Keratinocyte (primary cell): ENCODE data around the gene WDR83. TPM values are rescaled to one million over a fixed set of nuclear protein-coding genes. Genes with fewer than 3 reads are reported as not detected.

Experiments used
- DNase-seq: peaks from one replicate; pipeline ENCODE4 v3.0.0-alpha.2; 2011; ENCODE audit warnings: low read depth, missing footprints, low spot score
- FAIRE-seq: peaks from 2 replicates; lab custom pipeline; 2011; peaks lifted over from hg19 to GRCh38; lab: Jason Lieb, UNC
- H2AFZ ChIP-seq: 2 replicates; pipeline ENCODE4 v1.6.0; 2012; ENCODE audit warnings: low read length, control low read depth, inconsistent platforms; ENCODE audit not compliant: control insufficient read depth
- H3K27ac ChIP-seq: 2 replicates; pipeline ENCODE4 v1.5.1; 2011; ENCODE audit warnings: low read length; ENCODE audit not compliant: control insufficient read depth, insufficient read depth
- H3K27me3 ChIP-seq: 3 replicates; pipeline ENCODE4 v1.6.0; 2011; ENCODE audit warnings: low read length; ENCODE audit not compliant: control insufficient read depth, insufficient read depth; ENCODE audit errors: extremely low read depth
- H3K36me3 ChIP-seq, 2 experiments: 2 replicates in 1 of 2; 3 replicates in 1 of 2; pipeline ENCODE4 v1.5.1; 2011; ENCODE audit warnings: low read length in 2 of 2, mild to moderate bottlenecking in 1 of 2; ENCODE audit not compliant: control insufficient read depth in 2 of 2, insufficient read depth in 2 of 2; ENCODE audit errors: extremely low read depth in 1 of 2
- H3K4me1 ChIP-seq: 3 replicates; pipeline ENCODE4 v1.5.1; 2011; ENCODE audit warnings: low read length; ENCODE audit not compliant: control insufficient read depth, insufficient read depth; ENCODE audit errors: extremely low read depth
- H3K4me2 ChIP-seq: 3 replicates; pipeline ENCODE4 v1.6.0; 2011; ENCODE audit warnings: low read depth, low read length; ENCODE audit not compliant: control insufficient read depth, insufficient read depth; ENCODE audit errors: extremely low read depth
- H3K4me3 ChIP-seq, 3 experiments: fragments of 200-600 bp in 1 of 3; sonication (generic) in 1 of 3; 2 replicates in 2 of 3; 3 replicates in 1 of 3; pipeline ENCODE4 v1.5.1; 2011 to 2016; ENCODE audit warnings: low read length in 3 of 3, mild to moderate bottlenecking in 3 of 3, control low read depth in 2 of 3, inconsistent platforms in 1 of 3, low read depth in 1 of 3, mixed read lengths in 1 of 3, mixed run types in 1 of 3, moderate library complexity in 1 of 3; ENCODE audit not compliant: control insufficient read depth in 2 of 3, insufficient read depth in 2 of 3; ENCODE audit errors: extremely low read depth in 1 of 3
- H3K79me2 ChIP-seq: 2 replicates; pipeline ENCODE4 v1.6.0; 2012; ENCODE audit warnings: low read length; ENCODE audit not compliant: control insufficient read depth, insufficient read depth
- H3K9ac ChIP-seq: 3 replicates; pipeline ENCODE4 v1.6.0; 2011; ENCODE audit warnings: low read length; ENCODE audit not compliant: control insufficient read depth, insufficient read depth; ENCODE audit errors: extremely low read depth
- H3K9me1 ChIP-seq: 3 replicates; pipeline ENCODE4 v1.6.0; 2011; ENCODE audit warnings: low read length; ENCODE audit not compliant: control insufficient read depth, insufficient read depth; ENCODE audit errors: extremely low read depth
- H3K9me3 ChIP-seq: 2 replicates; pipeline ENCODE4 v1.5.1; 2012; ENCODE audit warnings: low read depth, low read length; ENCODE audit not compliant: control insufficient read depth
- H4K20me1 ChIP-seq: 3 replicates; pipeline ENCODE4 v1.6.0; 2011; ENCODE audit warnings: low read length; ENCODE audit not compliant: control insufficient read depth, insufficient read depth; ENCODE audit errors: extremely low read depth
- EZH2 ChIP-seq: IDR thresholded peaks from one replicate; pipeline ENCODE4 v1.6.1; 2012; ENCODE audit warnings: inconsistent platforms, mild to moderate bottlenecking, low read length, moderate library complexity
- dilution Hi-C: fragments of 300-500 bp; cut with MboI; formaldehyde crosslinking; loops from one replicate; pipeline ENCODE4 v1.7.0; 2020; ENCODE audit warnings: low sequenced_read_pairs; ENCODE audit not compliant: extremely low pct_ligation_motif_present
- polyA plus RNA-seq, 5 experiments: library from polyadenylated mRNA; depleted of rRNA in 3 of 5; stranded (reverse) in 3 of 5; stranded (forward) in 1 of 5; unstranded in 1 of 5; fragments of >200 nt; gene quantifications; 1 replicate in 1 of 5; 2 replicates in 3 of 5; 3 replicates in 1 of 5; pipeline versions ENCODE4 v1.2.1 to v1.2.3, GENCODE V29; 2011 to 2012; ENCODE audit warnings: missing spikeins in 2 of 5, low read depth in 1 of 5, low replicate concordance in 1 of 5
- TF ChIP-seq, protein P1 (sequence below), 3 experiments: IDR thresholded peaks in 1 of 3; conservative IDR thresholded peaks in 1 of 3; optimal IDR thresholded peaks in 1 of 3; 2 replicates in 2 of 3; 3 replicates in 1 of 3; pipeline versions ENCODE3 to v1.5.1; 2011; ENCODE audit warnings: low read length in 3 of 3, mild to moderate bottlenecking in 3 of 3, moderate library complexity in 2 of 3, control low read depth in 1 of 3, inconsistent platforms in 1 of 3; ENCODE audit not compliant: insufficient read depth in 2 of 3; ENCODE audit errors: extremely low read depth in 1 of 3

WDR83 gene
- polyA plus RNA-seq, 1 donor (not counting 4 experiments of a cell fraction or from before 2014, with no cell fraction given) = 3.8 TPM

DNA sequence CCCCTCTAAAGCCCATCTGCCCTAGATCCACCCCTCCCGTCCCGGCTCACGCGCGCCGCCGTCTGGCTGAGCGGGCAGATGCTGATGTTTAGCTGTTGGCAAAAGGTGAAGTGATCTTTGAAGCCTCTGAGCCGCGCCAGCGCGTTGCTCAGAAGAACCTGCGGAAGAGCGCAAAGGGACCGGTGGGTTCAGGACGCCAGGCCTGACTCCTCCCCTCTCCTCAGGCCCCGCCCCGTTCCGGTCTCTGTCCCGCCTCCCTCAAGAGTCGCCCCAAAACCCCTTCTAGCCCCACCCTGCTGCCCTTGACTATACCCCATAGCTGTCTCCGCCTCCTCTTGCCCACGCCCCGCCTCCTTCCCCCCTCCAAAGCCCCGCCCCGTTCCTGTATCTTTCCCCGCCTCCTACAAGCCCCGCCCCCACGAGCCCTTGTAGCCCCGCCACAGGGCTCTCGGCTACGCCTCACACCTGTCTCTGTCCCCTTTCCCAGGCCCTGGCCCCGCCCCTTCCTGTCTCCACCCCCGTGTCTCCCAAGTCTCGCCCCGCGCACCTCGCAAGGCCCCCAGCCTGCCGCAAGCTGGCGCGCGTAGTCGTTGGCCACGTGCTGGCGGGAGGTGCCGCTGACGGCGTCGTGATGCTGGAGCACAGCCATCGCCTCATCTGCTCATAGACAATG, 9.6 kb upstream of the WDR83 start:
- Histone ChIP-seq H3K27me3 (no peaks in the 10 kb centered on the region), H3K36me3 (peaks cover 18 to 21% of the 10 kb centered on the region in 2 experiments), H3K9ac (no peak overlapping the region), H3K79me2 (no peaks in the 10 kb centered on the region), H3K27ac (no peak overlapping the region), H3K9me1 (peaks cover 3% of the 10 kb centered on the region), H4K20me1 (no peaks in the 10 kb centered on the region), H3K9me3 (no peaks in the 10 kb centered on the region), H3K4me3 (no peak overlapping the region), H3K4me2 (no peak overlapping the region), H2AFZ (no peak overlapping the region), H3K4me1 (no peaks in the 10 kb centered on the region)
- dilution Hi-C loops = no loop called here
- DNase-seq (no peak), FAIRE-seq (no peak)
- TF ChIP-seq EZH2 = no peak
- TF ChIP-seq, protein P1, sequence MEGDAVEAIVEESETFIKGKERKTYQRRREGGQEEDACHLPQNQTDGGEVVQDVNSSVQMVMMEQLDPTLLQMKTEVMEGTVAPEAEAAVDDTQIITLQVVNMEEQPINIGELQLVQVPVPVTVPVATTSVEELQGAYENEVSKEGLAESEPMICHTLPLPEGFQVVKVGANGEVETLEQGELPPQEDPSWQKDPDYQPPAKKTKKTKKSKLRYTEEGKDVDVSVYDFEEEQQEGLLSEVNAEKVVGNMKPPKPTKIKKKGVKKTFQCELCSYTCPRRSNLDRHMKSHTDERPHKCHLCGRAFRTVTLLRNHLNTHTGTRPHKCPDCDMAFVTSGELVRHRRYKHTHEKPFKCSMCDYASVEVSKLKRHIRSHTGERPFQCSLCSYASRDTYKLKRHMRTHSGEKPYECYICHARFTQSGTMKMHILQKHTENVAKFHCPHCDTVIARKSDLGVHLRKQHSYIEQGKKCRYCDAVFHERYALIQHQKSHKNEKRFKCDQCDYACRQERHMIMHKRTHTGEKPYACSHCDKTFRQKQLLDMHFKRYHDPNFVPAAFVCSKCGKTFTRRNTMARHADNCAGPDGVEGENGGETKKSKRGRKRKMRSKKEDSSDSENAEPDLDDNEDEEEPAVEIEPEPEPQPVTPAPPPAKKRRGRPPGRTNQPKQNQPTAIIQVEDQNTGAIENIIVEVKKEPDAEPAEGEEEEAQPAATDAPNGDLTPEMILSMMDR (optimal IDR thresholded peaks at IDR 0.05 in 1 of 3, IDR thresholded peaks at IDR 0.05 in 1 of 3, conservative IDR thresholded peaks at IDR 0.05 in 1 of 3; ENCODE audit: extremely low read depth in 1 of 3, insufficient read depth in 2 of 3, low read length in 3 of 3) = no peak

GRCh38 chr19:12657966-12658365, 8.6 kb upstream of the WDR83 start:
- TF ChIP-seq, protein P1 (optimal IDR thresholded peaks at IDR 0.05 in 1 of 3, IDR thresholded peaks at IDR 0.05 in 1 of 3, conservative IDR thresholded peaks at IDR 0.05 in 1 of 3; ENCODE audit: extremely low read depth in 1 of 3, insufficient read depth in 2 of 3, low read length in 3 of 3) = no peak
- TF ChIP-seq EZH2 = no peak
- no peak for DNase-seq
- no peaks in the 10 kb centered on the region for H3K27me3 ChIP-seq
- no peaks in the 10 kb centered on the region for H3K79me2 ChIP-seq
- no peak overlapping the region for H3K4me3 ChIP-seq
- dilution Hi-C loops = no loop called here
- H3K4me1 ChIP-seq = no peaks in the 10 kb centered on the region
- no peak overlapping the region for H3K27ac ChIP-seq
- peaks cover 3% of the 10 kb centered on the region for H3K9me1 ChIP-seq
- no peaks in the 10 kb centered on the region for H4K20me1 ChIP-seq
- no peak overlapping the region for H2AFZ ChIP-seq
- H3K4me2 ChIP-seq = no peak overlapping the region
- FAIRE-seq = no peak
- H3K9ac ChIP-seq = no peak overlapping the region
- peaks cover 18 to 21% of the 10 kb centered on the region in 2 experiments for H3K36me3 ChIP-seq
- no peaks in the 10 kb centered on the region for H3K9me3 ChIP-seq
